Middle frontal gyrus (tissue), 1 donor: Measurements from ENCODE around the gene WDR88.
"Not testable (repeated sequence)": the region's sequence is repeated elsewhere in the genome, so short reads cannot be mapped to it uniquely, and the experiment has no call there.

Source experiments
- DNase-seq: peaks from one replicate; pipeline ENCODE4 v3.0.0-alpha.2; 2015; ENCODE audit warnings: low spot score; ENCODE audit errors: extremely low spot score

Gene WDR88

GRCh38 chr19:33210266-33210940 lies 78.5 kb downstream of the WDR88 start:
- DNase-seq: no peak

GRCh38 chr19:33211794-33212435 lies 80.0 kb downstream of the WDR88 start:
- DNase-seq: no peak

- no peak for DNase-seq
Observed at GRCh38 chr19:33212436-33213172, 80.7 kb downstream of the WDR88 start.

- no peak for DNase-seq
Observed at GRCh38 chr19:33214596-33214995, 82.7 kb downstream of the WDR88 start.

- no peak for DNase-seq
Observed at GRCh38 chr19:33215438-33216197, 83.7 kb downstream of the WDR88 start.

GRCh38 chr19:33216198-33216830 lies 84.4 kb downstream of the WDR88 start:
- DNase-seq: no peak

GRCh38 chr19:33217881-33218280 lies 86.0 kb downstream of the WDR88 start:
- DNase-seq: no peak

GRCh38 chr19:33219261-33219815 lies 87.4 kb downstream of the WDR88 start:
- no peak for DNase-seq

- DNase-seq: no peak
Observed at GRCh38 chr19:33220115-33220514, 88.2 kb downstream of the WDR88 start.

GRCh38 chr19:33220735-33221134 lies 88.8 kb downstream of the WDR88 start:
- no peak for DNase-seq

- no peak for DNase-seq
Observed at GRCh38 chr19:33221638-33222037, 89.7 kb downstream of the WDR88 start.

GRCh38 chr19:33222255-33222654 lies 90.3 kb downstream of the WDR88 start:
- not testable (repeated sequence) for DNase-seq

- no peak for DNase-seq
Observed at GRCh38 chr19:33224694-33225457, 93.0 kb downstream of the WDR88 start.
